ENCODE measurements around the gene TMEM175.
A peak's percentile ranks its signal among the peaks of the same experiment; 100 is the strongest.

Gene TMEM175

GRCh38 chr4:912548-913279, 19.5 kb upstream of the TMEM175 start:
- no peaks in the 10 kb centered on the region for H3K4me1 ChIP-seq
- TF ChIP-seq CTCF (IDR thresholded peaks at IDR 0.05), result no peak
- H3K9me3 ChIP-seq (ENCODE audit: control insufficient read depth, low read length), result no peaks in the 10 kb centered on the region
- no peaks in the 10 kb centered on the region for H3K36me3 ChIP-seq (ENCODE audit: control insufficient read depth, insufficient read depth, low read length)
- H3K27ac ChIP-seq, result peak overlapping the region; percentile 44
- H3K27me3 ChIP-seq (ENCODE audit: control insufficient read depth, insufficient read depth, low read length), result no peaks in the 10 kb centered on the region
- no peak overlapping the region for H3K4me3 ChIP-seq (ENCODE audit: low read depth, low read length)
- no peak overlapping the region for H3K4me2 ChIP-seq (ENCODE audit: low read length)
- no peak overlapping the region for H2AFZ ChIP-seq
- H3K79me2 ChIP-seq, result peaks cover 18% of the 10 kb centered on the region
- no peak overlapping the region for H3K9ac ChIP-seq

GRCh38 chr4:913280-913618, 19.0 kb upstream of the TMEM175 start:
- H3K79me2 ChIP-seq, result peaks cover 23% of the 10 kb centered on the region
- H3K36me3 ChIP-seq (ENCODE audit: control insufficient read depth, insufficient read depth, low read length), result no peaks in the 10 kb centered on the region
- no peak overlapping the region for H3K4me3 ChIP-seq (ENCODE audit: low read depth, low read length)
- H3K4me2 ChIP-seq (ENCODE audit: low read length), result no peak overlapping the region
- no peaks in the 10 kb centered on the region for H3K9me3 ChIP-seq (ENCODE audit: control insufficient read depth, low read length)
- no peaks in the 10 kb centered on the region for H3K27me3 ChIP-seq (ENCODE audit: control insufficient read depth, insufficient read depth, low read length)
- no peak overlapping the region for H3K27ac ChIP-seq
- no peak overlapping the region for H2AFZ ChIP-seq
- no peak for TF ChIP-seq CTCF (IDR thresholded peaks at IDR 0.05)
- no peaks in the 10 kb centered on the region for H3K4me1 ChIP-seq
- H3K9ac ChIP-seq, result no peak overlapping the region

GRCh38 chr4:914531-914930, 17.7 kb upstream of the TMEM175 start:
- Histone ChIP-seq H3K27ac (no peak overlapping the region), H3K9me3 (ENCODE audit: control insufficient read depth, low read length) (no peaks in the 10 kb centered on the region), H2AFZ (no peak overlapping the region), H3K4me2 (ENCODE audit: low read length) (no peak overlapping the region), H3K4me1 (no peaks in the 10 kb centered on the region), H3K79me2 (peaks cover 36% of the 10 kb centered on the region), H3K4me3 (ENCODE audit: low read depth, low read length) (no peak overlapping the region), H3K36me3 (ENCODE audit: control insufficient read depth, insufficient read depth, low read length) (no peaks in the 10 kb centered on the region), H3K27me3 (ENCODE audit: control insufficient read depth, insufficient read depth, low read length) (no peaks in the 10 kb centered on the region), H3K9ac (no peak overlapping the region)
- TF ChIP-seq CTCF (IDR thresholded peaks at IDR 0.05), result no peak

- peaks cover 41% of the 10 kb centered on the region for H3K79me2 ChIP-seq
- H3K4me1 ChIP-seq, result no peaks in the 10 kb centered on the region
- H2AFZ ChIP-seq, result no peak overlapping the region
- no peak overlapping the region for H3K4me2 ChIP-seq (ENCODE audit: low read length)
- no peak for TF ChIP-seq CTCF (IDR thresholded peaks at IDR 0.05)
- H3K36me3 ChIP-seq (ENCODE audit: control insufficient read depth, insufficient read depth, low read length), result no peaks in the 10 kb centered on the region
- H3K4me3 ChIP-seq (ENCODE audit: low read depth, low read length), result no peak overlapping the region
- no peak overlapping the region for H3K27ac ChIP-seq
- no peak overlapping the region for H3K9ac ChIP-seq
- H3K9me3 ChIP-seq (ENCODE audit: control insufficient read depth, low read length), result no peaks in the 10 kb centered on the region
- H3K27me3 ChIP-seq (ENCODE audit: control insufficient read depth, insufficient read depth, low read length), result no peaks in the 10 kb centered on the region
Observed at GRCh38 chr4:915041-915474, 17.2 kb upstream of the TMEM175 start.

GRCh38 chr4:915595-915994, 16.7 kb upstream of the TMEM175 start:
- no peaks in the 10 kb centered on the region for H3K4me1 ChIP-seq
- no peak overlapping the region for H2AFZ ChIP-seq
- H3K36me3 ChIP-seq (ENCODE audit: control insufficient read depth, insufficient read depth, low read length), result no peaks in the 10 kb centered on the region
- no peaks in the 10 kb centered on the region for H3K27me3 ChIP-seq (ENCODE audit: control insufficient read depth, insufficient read depth, low read length)
- no peak overlapping the region for H3K4me2 ChIP-seq (ENCODE audit: low read length)
- H3K9ac ChIP-seq, result no peak overlapping the region
- TF ChIP-seq CTCF (IDR thresholded peaks at IDR 0.05), result no peak
- no peaks in the 10 kb centered on the region for H3K9me3 ChIP-seq (ENCODE audit: control insufficient read depth, low read length)
- H3K4me3 ChIP-seq (ENCODE audit: low read depth, low read length), result no peak overlapping the region
- H3K79me2 ChIP-seq, result peaks cover 45% of the 10 kb centered on the region
- no peak overlapping the region for H3K27ac ChIP-seq

Measured in parathyroid adenoma (tissue), 2 donors.